Metanephros (tissue), 2 donors: Measurements from ENCODE around the gene ERRFI1. TPM values are rescaled to one million over a fixed set of nuclear protein-coding genes. Genes with fewer than 3 reads are reported as not detected.

Source experiments
- small RNA-seq: library from RNA; depleted of rRNA; stranded (forward); fragments of <200 nt; gene quantifications from one replicate; pipeline ENCODE3, GENCODE V24; 2014; ENCODE audit warnings: low replicate concordance
- total RNA-seq: library from RNA; depleted of rRNA; stranded (reverse); fragments of >200 nt; gene quantifications from one replicate; pipeline ENCODE4 v1.2.3, GENCODE V29; 2014

ERRFI1 gene
- total RNA-seq: 14.1 TPM

GRCh38 chr1:8026153-8026975 lies at the start of gene ERRFI1:
Gene ERRFI1 (minus strand): TSS chr1:8026309. CDS start chr1:8015619, 10,690 bp downstream.

Small RNA genes within 50 kb of the gene (small RNA-seq; reads per million reads assigned to genes)
- gene RF00019: not detected

Other genes with a start within 250 kb of the ERRFI1 start
- gene PER3, start 242.0 kb downstream of the ERRFI1 start, total RNA-seq: 12.7 TPM
- gene UTS2, start 173.2 kb downstream of the ERRFI1 start, total RNA-seq: not detected
- gene TNFRSF9, start 85.5 kb downstream of the ERRFI1 start, total RNA-seq: 0.12 TPM
- 112 TPM for gene PARK7, start 64.6 kb downstream of the ERRFI1 start, total RNA-seq